Endothelial cell of umbilical vein (primary cell): ENCODE measurements around the gene PLEKHA6. TPM values are rescaled to one million over a fixed set of nuclear protein-coding genes. Genes with fewer than 3 reads are reported as not detected.

Experiments used
- BruUV-seq: library from RNA; stranded (reverse); fragments of 400-500 nt; replicated peaks from 2 replicates; lab custom pipeline; 2021; lab: Mats Ljungman, UMichigan
- CTCF ChIA-PET: fragments of 300-600, 350-600 bp; sonication (Branson Sonifier 250); formaldehyde crosslinking; loops from one replicate; lab custom pipeline; 2021; ENCODE audit warnings: antibody characterized with exemption, inconsistent platforms; lab: Charles Lee
- POLR2A ChIA-PET: fragments of 300-600, 350-600 bp; sonication (Branson Sonifier 250); formaldehyde crosslinking; loops from one replicate; lab custom pipeline; 2021; ENCODE audit warnings: antibody characterized with exemption, inconsistent platforms; lab: Charles Lee
- DNase-seq: peaks from one replicate; pipeline ENCODE4 v3.0.0-alpha.2; 2011; ENCODE audit warnings: low read depth, low spot score
- FAIRE-seq: peaks from 2 replicates; lab custom pipeline; 2011; peaks lifted over from hg19 to GRCh38; lab: Jason Lieb, UNC
- H2AFZ ChIP-seq: 2 replicates; pipeline ENCODE4 v1.6.0; 2012; ENCODE audit warnings: low read depth, low read length, control low read depth, inconsistent platforms
- H3K27ac ChIP-seq: 2 replicates; pipeline ENCODE4 v1.5.1; 2011; ENCODE audit warnings: low read depth, mild to moderate bottlenecking, control low read depth, low read length, moderate library complexity; ENCODE audit not compliant: insufficient read depth
- H3K27me3 ChIP-seq, 2 experiments: 2 replicates each; pipeline versions ENCODE4 v1.6.0 to v1.6.1; 2011; ENCODE audit warnings: low read length in 2 of 2, mixed read lengths in 1 of 2; ENCODE audit not compliant: control insufficient read depth in 2 of 2, insufficient read depth in 2 of 2
- H3K36me3 ChIP-seq, 2 experiments: 2 replicates in 1 of 2; 3 replicates in 1 of 2; pipeline ENCODE4 v1.5.1; 2011; ENCODE audit warnings: low read length in 2 of 2, mild to moderate bottlenecking in 1 of 2, moderate library complexity in 1 of 2; ENCODE audit not compliant: control insufficient read depth in 2 of 2, insufficient read depth in 2 of 2; ENCODE audit errors: extremely low read depth in 1 of 2
- H3K4me1 ChIP-seq: 3 replicates; pipeline ENCODE4 v1.5.1; 2011; ENCODE audit warnings: mild to moderate bottlenecking, low read length; ENCODE audit not compliant: control insufficient read depth, insufficient read depth; ENCODE audit errors: extremely low read depth
- H3K4me2 ChIP-seq: 2 replicates; pipeline ENCODE4 v1.6.1; 2011; ENCODE audit warnings: low read length, control low read depth, mixed read lengths; ENCODE audit not compliant: insufficient read depth
- H3K4me3 ChIP-seq, 3 experiments: fragments of 200-600 bp in 1 of 3; sonication (generic), shearing (Covaris generic) in 1 of 3; replicated peaks in 1 of 3; 2 replicates each; pipeline ENCODE4 v1.5.1; 2011 to 2016; ENCODE audit warnings: control low read depth in 3 of 3, low read length in 3 of 3, mild to moderate bottlenecking in 2 of 3, inconsistent platforms in 1 of 3, low read depth in 1 of 3, moderate library complexity in 1 of 3; ENCODE audit not compliant: insufficient read depth in 1 of 3
- H3K79me2 ChIP-seq: 2 replicates; pipeline ENCODE4 v1.6.0; 2012; ENCODE audit warnings: low read length, inconsistent platforms; ENCODE audit not compliant: control insufficient read depth, insufficient read depth
- H3K9ac ChIP-seq: replicated peaks from 2 replicates; pipeline ENCODE3; 2011; ENCODE audit warnings: low read length, control low read depth; ENCODE audit not compliant: insufficient read depth; ENCODE audit errors: extremely low read depth
- H3K9me1 ChIP-seq: replicated peaks from 3 replicates; pipeline ENCODE4 v1.6.0; 2011; ENCODE audit warnings: mild to moderate bottlenecking, low read length; ENCODE audit not compliant: control insufficient read depth, insufficient read depth; ENCODE audit errors: extremely low read depth
- H3K9me3 ChIP-seq: replicated peaks from 2 replicates; pipeline ENCODE4 v1.5.1; 2012; ENCODE audit warnings: low read length, inconsistent platforms; ENCODE audit not compliant: control insufficient read depth, insufficient read depth
- H4K20me1 ChIP-seq: replicated peaks from 2 replicates; pipeline ENCODE3; 2011; ENCODE audit warnings: mild to moderate bottlenecking, low read length; ENCODE audit not compliant: control insufficient read depth, insufficient read depth; ENCODE audit errors: extremely low read depth
- CTCF ChIP-seq, 2 donors: IDR thresholded peaks; 1 replicate in 1 of 2; 2 replicates in 1 of 2; pipeline ENCODE4 v1.5.1; 2011; ENCODE audit warnings: low read length in 2 of 2, mild to moderate bottlenecking in 2 of 2, moderate library complexity in 2 of 2, control low read depth in 1 of 2, inconsistent platforms in 1 of 2, low read depth in 1 of 2; ENCODE audit not compliant: insufficient read depth in 1 of 2; ENCODE audit errors: extremely low read depth in 1 of 2
- EZH2 ChIP-seq: IDR thresholded peaks from 2 replicates; pipeline ENCODE4 v1.6.1; 2012; ENCODE audit warnings: borderline replicate concordance, low read depth, mild to moderate bottlenecking, moderate library complexity, low read length, inconsistent platforms; ENCODE audit not compliant: severe bottlenecking
- FOS ChIP-seq: IDR thresholded peaks from 2 replicates; pipeline ENCODE4 v1.6.1; 2011; ENCODE audit warnings: mild to moderate bottlenecking, low read length, moderate library complexity, borderline replicate concordance; ENCODE audit not compliant: insufficient read depth
- GATA2 ChIP-seq: IDR thresholded peaks from 2 replicates; pipeline ENCODE4 v1.7.0; 2011; ENCODE audit warnings: low read depth, mild to moderate bottlenecking, moderate library complexity, mixed read lengths, low read length; ENCODE audit not compliant: insufficient read length, insufficient read depth
- JUN ChIP-seq: IDR thresholded peaks from 2 replicates; pipeline ENCODE4 v1.6.1; 2011; ENCODE audit warnings: borderline replicate concordance, low read depth; ENCODE audit not compliant: insufficient read length, insufficient read depth
- MAX ChIP-seq: IDR thresholded peaks from 2 replicates; pipeline ENCODE4 v1.6.1; 2011; ENCODE audit not compliant: insufficient read depth, insufficient read length
- MYC ChIP-seq: IDR thresholded peaks from one replicate; pipeline ENCODE4 v1.6.1; 2011; ENCODE audit warnings: mild to moderate bottlenecking, low read depth, low read length
- POLR2A ChIP-seq: IDR thresholded peaks from 2 replicates; pipeline ENCODE4 v1.6.1; 2012; ENCODE audit warnings: low read depth, mild to moderate bottlenecking, control low read depth, low read length
- POLR2AphosphoS5 ChIP-seq: IDR thresholded peaks from 2 replicates; pipeline ENCODE4 v1.6.1; 2012; ENCODE audit warnings: low read depth, mild to moderate bottlenecking, control low read depth, low read length, moderate library complexity; ENCODE audit not compliant: insufficient read depth
- dilution Hi-C: fragments of 300-500 bp; cut with MboI; formaldehyde crosslinking; loops from one replicate; pipeline ENCODE4 v1.15.0; 2019; ENCODE audit warnings: low sequenced_read_pairs; ENCODE audit not compliant: extremely low pct_ligation_motif_present
- intact Hi-C: fragments of 100-400 bp; cut with micrococcal nuclease; formaldehyde crosslinking; loops from one replicate; pipeline ENCODE4 v1.10.0; 2022
- polyA plus RNA-seq, 4 experiments: library from polyadenylated mRNA; depleted of rRNA in 3 of 4; stranded (reverse) in 3 of 4; unstranded in 1 of 4; fragments of >200 nt; gene quantifications; 2 replicates each; pipeline versions ENCODE4 v1.2.1 to v1.2.3, GENCODE V29; 2011 to 2012; ENCODE audit warnings: missing spikeins in 1 of 4
- total RNA-seq: library from RNA; stranded (reverse); gene quantifications from 2 replicates; pipeline ENCODE4 v1.2.3, GENCODE V29; 2021

Gene PLEKHA6
- total and polyA plus RNA-seq, 2 donors (not counting 3 experiments of a cell fraction or from before 2014, with no cell fraction given), result 2.1 to 15.0 TPM

GRCh38 chr1:204249736-204250427 lies 109.8 kb downstream of the PLEKHA6 start:
- ChIA-PET CTCF (interaction anchor here (1.2 kb wide), 1 partner anchor 253 kb away, joined by 3 read pairs; no protein-coding TSS in a partner anchor), POLR2A (no interaction called here)
- H3K36me3 ChIP-seq, result no peaks in the 10 kb centered on the region
- no peak for DNase-seq
- FAIRE-seq, result no peak
- no peak overlapping the region for H2AFZ ChIP-seq
- no peak overlapping the region for H3K27ac ChIP-seq
- intact Hi-C loops, result no loop called here
- no peaks in the 10 kb centered on the region for H3K79me2 ChIP-seq
- no peaks in the 10 kb centered on the region for H3K27me3 ChIP-seq
- TF ChIP-seq FOS (no peak), JUN (no peak), POLR2A (no peak), GATA2 (no peak), CTCF (IDR thresholded peaks at IDR 0.05; ENCODE audit: extremely low read depth in 1 of 2, insufficient read depth in 1 of 2, low read depth in 1 of 2, low read length in 2 of 2) (no peak), POLR2AphosphoS5 (no peak), MAX (no peak), EZH2 (no peak), MYC (no peak)
- no peaks in the 10 kb centered on the region for H3K4me1 ChIP-seq
- H3K9ac ChIP-seq, result no peak overlapping the region
- dilution Hi-C loops, result no loop called here
- no peak overlapping the region for H3K4me3 ChIP-seq
- no peaks in the 10 kb centered on the region for H3K9me3 ChIP-seq
- H4K20me1 ChIP-seq, result no peaks in the 10 kb centered on the region
- BruUV-seq, result no TSS peak
- no peak overlapping the region for H3K4me2 ChIP-seq
- no peaks in the 10 kb centered on the region for H3K9me1 ChIP-seq
